ENCODE results near the gene YTHDF2.

DNA sequence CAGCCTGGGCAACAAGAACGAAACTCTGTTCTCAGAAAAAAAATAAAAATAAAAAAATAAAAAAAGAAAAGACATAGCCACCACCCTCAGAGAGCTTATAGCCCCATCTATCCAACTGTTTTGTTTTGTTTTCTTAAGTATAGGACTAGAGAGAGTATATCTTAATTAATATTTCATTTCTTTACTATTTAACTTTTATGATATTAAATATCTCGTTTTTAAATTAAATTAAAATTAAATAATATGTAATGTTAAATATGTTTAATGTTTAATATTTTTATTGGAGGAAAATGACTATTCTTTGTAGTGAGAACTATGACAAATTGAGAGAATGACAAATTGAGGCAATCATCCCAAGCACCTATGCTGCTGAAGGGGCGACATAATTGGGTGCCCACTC is 33.1 kb upstream of the YTHDF2 start:
- no peak for TF ChIP-seq EZH2 (IDR thresholded peaks at IDR 0.05; ENCODE audit: borderline replicate concordance, low read length)
- TF ChIP-seq, protein P1, sequence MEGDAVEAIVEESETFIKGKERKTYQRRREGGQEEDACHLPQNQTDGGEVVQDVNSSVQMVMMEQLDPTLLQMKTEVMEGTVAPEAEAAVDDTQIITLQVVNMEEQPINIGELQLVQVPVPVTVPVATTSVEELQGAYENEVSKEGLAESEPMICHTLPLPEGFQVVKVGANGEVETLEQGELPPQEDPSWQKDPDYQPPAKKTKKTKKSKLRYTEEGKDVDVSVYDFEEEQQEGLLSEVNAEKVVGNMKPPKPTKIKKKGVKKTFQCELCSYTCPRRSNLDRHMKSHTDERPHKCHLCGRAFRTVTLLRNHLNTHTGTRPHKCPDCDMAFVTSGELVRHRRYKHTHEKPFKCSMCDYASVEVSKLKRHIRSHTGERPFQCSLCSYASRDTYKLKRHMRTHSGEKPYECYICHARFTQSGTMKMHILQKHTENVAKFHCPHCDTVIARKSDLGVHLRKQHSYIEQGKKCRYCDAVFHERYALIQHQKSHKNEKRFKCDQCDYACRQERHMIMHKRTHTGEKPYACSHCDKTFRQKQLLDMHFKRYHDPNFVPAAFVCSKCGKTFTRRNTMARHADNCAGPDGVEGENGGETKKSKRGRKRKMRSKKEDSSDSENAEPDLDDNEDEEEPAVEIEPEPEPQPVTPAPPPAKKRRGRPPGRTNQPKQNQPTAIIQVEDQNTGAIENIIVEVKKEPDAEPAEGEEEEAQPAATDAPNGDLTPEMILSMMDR (conservative IDR thresholded peaks at IDR 0.05 in 1 of 2, IDR thresholded peaks at IDR 0.05 in 1 of 2; ENCODE audit: extremely low read depth in 1 of 2, insufficient read depth in 1 of 2, low read depth in 1 of 2, low read length in 2 of 2), result no peak

Data from mammary epithelial cell (primary cell).